ENCODE data around the gene C18orf32. TPM values are rescaled to one million over a fixed set of nuclear protein-coding genes. Genes with fewer than 3 reads are reported as not detected.

The C18orf32 gene
- total and polyA plus RNA-seq, 2 donors from 2014 or later, result 58.6 to 120 TPM

DNA sequence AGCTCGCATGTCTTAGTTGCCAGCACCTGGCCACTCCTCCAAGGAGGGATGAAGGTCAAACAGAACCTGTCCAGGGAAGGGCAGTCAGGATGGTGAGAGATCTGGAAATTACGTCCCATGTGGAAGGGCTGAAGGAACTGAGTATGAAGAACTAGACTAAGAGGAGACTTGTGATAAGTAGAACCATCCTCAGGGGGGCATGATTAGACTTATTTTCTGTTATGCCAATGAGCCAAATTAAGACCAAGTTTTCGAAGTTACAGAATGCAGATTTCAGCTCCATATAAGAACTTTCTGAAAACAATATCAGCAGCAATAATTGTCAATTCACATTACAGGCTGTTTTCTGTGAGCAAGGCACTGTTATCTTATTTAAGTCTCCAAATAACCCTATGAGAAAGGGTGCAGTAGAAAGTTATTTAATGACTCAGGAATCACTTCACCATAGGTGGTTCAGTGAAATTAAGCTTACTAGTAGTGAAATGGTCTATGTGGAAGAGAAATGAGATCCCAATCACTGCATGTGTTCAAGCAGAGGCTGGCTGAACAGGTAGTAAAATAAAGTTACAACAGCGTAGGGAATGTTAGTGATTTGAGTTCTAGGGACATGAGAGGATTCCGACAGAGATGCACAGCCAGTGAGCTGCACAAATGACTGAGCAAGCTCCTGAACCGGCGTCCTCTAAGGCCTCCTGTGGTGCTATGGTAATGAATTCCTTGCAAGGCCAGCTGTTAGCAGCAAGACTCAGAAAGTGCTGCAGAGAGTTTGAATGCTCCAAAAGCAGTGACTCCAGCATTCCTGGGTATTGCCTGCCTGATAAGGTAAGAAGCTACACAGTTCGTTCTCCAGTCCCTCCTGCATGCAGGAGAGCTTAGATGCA lies 22.1 kb downstream of the C18orf32 start:
- Histone ChIP-seq H3K9ac (ENCODE audit: low read length in 3 of 3) (no peak overlapping the region), H3K27me3 (ENCODE audit: control insufficient read depth, insufficient read depth, low read length) (no peaks in the 10 kb centered on the region), H3K4me1 (ENCODE audit: control insufficient read depth in 2 of 3, insufficient read depth in 2 of 3, low read depth in 1 of 3, low read length in 3 of 3) (no peaks in the 10 kb centered on the region), H3K4me3 (ENCODE audit: low read length in 3 of 3) (no peak overlapping the region), H3K36me3 (ENCODE audit: control insufficient read depth in 2 of 3, insufficient read depth in 3 of 3, low read length in 3 of 3) (no peaks in the 10 kb centered on the region), H3K9me3 (ENCODE audit: control insufficient read depth in 2 of 3, insufficient read depth in 1 of 3, low read length in 3 of 3) (no peaks in the 10 kb centered on the region), H3K27ac (ENCODE audit: low read depth in 2 of 2, low read length in 2 of 2) (no peak overlapping the region)
- no peak for TF ChIP-seq CTCF (IDR thresholded peaks at IDR 0.05; ENCODE audit: borderline replicate concordance, extremely low read depth, insufficient read depth)
- FAIRE-seq (no peak), DNase-seq (no peak)
- intact Hi-C loops (cut with DNase I), result no loop called here

DNA sequence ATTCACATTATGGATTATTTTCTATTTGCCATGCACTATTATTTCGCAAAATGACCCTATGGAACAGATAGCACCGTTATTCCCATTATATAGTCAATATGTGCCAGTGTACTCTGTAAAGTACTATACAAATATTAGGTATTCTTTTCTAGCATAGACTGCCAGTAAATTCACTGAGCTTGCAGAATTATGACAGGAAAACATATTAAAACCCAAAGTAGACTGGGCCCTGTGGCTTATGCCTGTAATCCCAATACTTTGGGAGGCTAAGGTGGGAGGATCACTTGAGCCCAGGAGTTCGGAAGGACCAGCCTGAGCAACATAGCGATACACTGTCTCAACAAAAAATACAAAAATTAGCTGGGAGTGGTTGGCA lies 25.4 kb downstream of the C18orf32 start:
- no peak for DNase-seq
- no peak overlapping the region for H3K4me3 ChIP-seq (ENCODE audit: low read length in 3 of 3)
- no peak for TF ChIP-seq CTCF (IDR thresholded peaks at IDR 0.05; ENCODE audit: borderline replicate concordance, extremely low read depth, insufficient read depth)
- no peaks in the 10 kb centered on the region for H3K27me3 ChIP-seq (ENCODE audit: control insufficient read depth, insufficient read depth, low read length)
- no peak for FAIRE-seq
- no peak overlapping the region for H3K9ac ChIP-seq (ENCODE audit: low read length in 3 of 3)
- H3K9me3 ChIP-seq (ENCODE audit: control insufficient read depth in 2 of 3, insufficient read depth in 1 of 3, low read length in 3 of 3), result no peaks in the 10 kb centered on the region
- H3K4me1 ChIP-seq (ENCODE audit: control insufficient read depth in 2 of 3, insufficient read depth in 2 of 3, low read depth in 1 of 3, low read length in 3 of 3), result peaks cover 0 to 10% (median 4%) of the 10 kb centered on the region in 3 donors
- H3K27ac ChIP-seq (ENCODE audit: low read depth in 2 of 2, low read length in 2 of 2), result no peak overlapping the region
- H3K36me3 ChIP-seq (ENCODE audit: control insufficient read depth in 2 of 3, insufficient read depth in 3 of 3, low read length in 3 of 3), result no peaks in the 10 kb centered on the region
- intact Hi-C loops (cut with DNase I), result no loop called here

- peaks cover 0 to 10% (median 4%) of the 10 kb centered on the region in 3 donors for H3K4me1 ChIP-seq (ENCODE audit: control insufficient read depth in 2 of 3, insufficient read depth in 2 of 3, low read depth in 1 of 3, low read length in 3 of 3)
- H3K27ac ChIP-seq (ENCODE audit: low read depth in 2 of 2, low read length in 2 of 2), result peak overlapping the region in 1 of 2 donors; percentile 80
- no peaks in the 10 kb centered on the region for H3K27me3 ChIP-seq (ENCODE audit: control insufficient read depth, insufficient read depth, low read length)
- peak overlapping the region; percentile 32 to 79 (median 79) for H3K9ac ChIP-seq (ENCODE audit: low read length in 3 of 3)
- H3K4me3 ChIP-seq (ENCODE audit: low read length in 3 of 3), result peak overlapping the region; percentile 63 to 85 (median 72)
- H3K36me3 ChIP-seq (ENCODE audit: control insufficient read depth in 2 of 3, insufficient read depth in 3 of 3, low read length in 3 of 3), result no peaks in the 10 kb centered on the region
- FAIRE-seq (no peak), DNase-seq (no peak)
- H3K9me3 ChIP-seq (ENCODE audit: control insufficient read depth in 2 of 3, insufficient read depth in 1 of 3, low read length in 3 of 3), result no peaks in the 10 kb centered on the region
- intact Hi-C loops (cut with DNase I), result no loop called here
- no peak for TF ChIP-seq CTCF (IDR thresholded peaks at IDR 0.05; ENCODE audit: borderline replicate concordance, extremely low read depth, insufficient read depth)
These were observed 25.9 kb downstream of the C18orf32 start for GRCh38 chr18:49460976-49461601.

Measured in kidney (tissue), 14 donors.